Measurements from ENCODE around the gene SCNN1G.
"Not testable (repeated sequence)": the region's sequence is repeated elsewhere in the genome, so short reads cannot be mapped to it uniquely, and the experiment has no call there.

Gene SCNN1G

GRCh38 chr16:23232806-23233205 is 50.3 kb downstream of the SCNN1G start:
- no peak overlapping the region for H3K4me3 ChIP-seq (ENCODE audit: low read length)
- H3K4me2 ChIP-seq (ENCODE audit: low read length), result no peak overlapping the region
- H3K9me3 ChIP-seq (replicated peaks; ENCODE audit: low read length), result no peaks in the 10 kb centered on the region
- H3K4me1 ChIP-seq (ENCODE audit: control insufficient read depth, insufficient read depth, low read length), result no peaks in the 10 kb centered on the region
- no peaks in the 10 kb centered on the region for H3K36me3 ChIP-seq (ENCODE audit: insufficient read depth, low read length)
- no peaks in the 10 kb centered on the region for H3K27me3 ChIP-seq (ENCODE audit: control insufficient read depth, insufficient read depth, low read length)
- no peak overlapping the region for H3K9ac ChIP-seq (ENCODE audit: low read depth, low read length)

GRCh38 chr16:23235176-23235575 is 52.6 kb downstream of the SCNN1G start:
- H3K27me3 ChIP-seq (ENCODE audit: control insufficient read depth, insufficient read depth, low read length), result no peaks in the 10 kb centered on the region
- no peaks in the 10 kb centered on the region for H3K9me3 ChIP-seq (replicated peaks; ENCODE audit: low read length)
- H3K4me3 ChIP-seq (ENCODE audit: low read length), result no peak overlapping the region
- H3K36me3 ChIP-seq (ENCODE audit: insufficient read depth, low read length), result no peaks in the 10 kb centered on the region
- H3K4me2 ChIP-seq (ENCODE audit: low read length), result no peak overlapping the region
- H3K9ac ChIP-seq (ENCODE audit: low read depth, low read length), result no peak overlapping the region
- no peaks in the 10 kb centered on the region for H3K4me1 ChIP-seq (ENCODE audit: control insufficient read depth, insufficient read depth, low read length)

- Histone ChIP-seq H3K4me2 (ENCODE audit: low read length) (no peak overlapping the region), H3K9me3 (replicated peaks; ENCODE audit: low read length) (no peaks in the 10 kb centered on the region), H3K36me3 (ENCODE audit: insufficient read depth, low read length) (no peaks in the 10 kb centered on the region), H3K4me3 (ENCODE audit: low read length) (no peak overlapping the region), H3K4me1 (ENCODE audit: control insufficient read depth, insufficient read depth, low read length) (no peaks in the 10 kb centered on the region), H3K27me3 (ENCODE audit: control insufficient read depth, insufficient read depth, low read length) (no peaks in the 10 kb centered on the region), H3K9ac (ENCODE audit: low read depth, low read length) (no peak overlapping the region)
Measured at GRCh38 chr16:23236983-23237382, 54.4 kb downstream of the SCNN1G start.

- no peaks in the 10 kb centered on the region for H3K36me3 ChIP-seq (ENCODE audit: insufficient read depth, low read length)
- H3K9ac ChIP-seq (ENCODE audit: low read depth, low read length), result no peak overlapping the region
- H3K9me3 ChIP-seq (replicated peaks; ENCODE audit: low read length), result no peaks in the 10 kb centered on the region
Measured at GRCh38 chr16:23240994-23241393, 58.4 kb downstream of the SCNN1G start.

GRCh38 chr16:23244122-23244521 is 61.6 kb downstream of the SCNN1G start:
- H3K9me3 ChIP-seq (replicated peaks; ENCODE audit: low read length), result no peaks in the 10 kb centered on the region
- H3K36me3 ChIP-seq (ENCODE audit: insufficient read depth, low read length), result no peaks in the 10 kb centered on the region
- no peak overlapping the region for H3K9ac ChIP-seq (ENCODE audit: low read depth, low read length)
- no peaks in the 10 kb centered on the region for H3K4me1 ChIP-seq (ENCODE audit: control insufficient read depth, insufficient read depth, low read length)
- H3K4me2 ChIP-seq (ENCODE audit: low read length), result no peak overlapping the region
- H3K4me3 ChIP-seq (ENCODE audit: low read length), result no peak overlapping the region
- no peaks in the 10 kb centered on the region for H3K27me3 ChIP-seq (ENCODE audit: control insufficient read depth, insufficient read depth, low read length)

More at GRCh38 chr16:23240994-23241393, 58.4 kb downstream of the SCNN1G start:
- no peak overlapping the region for H3K4me3 ChIP-seq (ENCODE audit: low read length)
- no peak overlapping the region for H3K4me2 ChIP-seq (ENCODE audit: low read length)
- no peaks in the 10 kb centered on the region for H3K27me3 ChIP-seq (ENCODE audit: control insufficient read depth, insufficient read depth, low read length)
- H3K4me1 ChIP-seq (ENCODE audit: control insufficient read depth, insufficient read depth, low read length), result no peaks in the 10 kb centered on the region

- Histone ChIP-seq H3K4me2 (ENCODE audit: low read length) (no peak overlapping the region), H3K27me3 (ENCODE audit: control insufficient read depth, insufficient read depth, low read length) (no peaks in the 10 kb centered on the region), H3K9me3 (replicated peaks; ENCODE audit: low read length) (no peaks in the 10 kb centered on the region), H3K4me1 (ENCODE audit: control insufficient read depth, insufficient read depth, low read length) (no peaks in the 10 kb centered on the region), H3K36me3 (ENCODE audit: insufficient read depth, low read length) (no peaks in the 10 kb centered on the region), H3K9ac (ENCODE audit: low read depth, low read length) (no peak overlapping the region), H3K4me3 (ENCODE audit: low read length) (no peak overlapping the region)
Measured at GRCh38 chr16:23245268-23245667, 62.7 kb downstream of the SCNN1G start.

GRCh38 chr16:23248261-23249194 is 66.0 kb downstream of the SCNN1G start:
- Histone ChIP-seq H3K27me3 (ENCODE audit: control insufficient read depth, insufficient read depth, low read length) (no peaks in the 10 kb centered on the region), H3K9me3 (replicated peaks; ENCODE audit: low read length) (no peaks in the 10 kb centered on the region), H3K36me3 (ENCODE audit: insufficient read depth, low read length) (no peaks in the 10 kb centered on the region), H3K9ac (ENCODE audit: low read depth, low read length) (no peak overlapping the region), H3K4me3 (ENCODE audit: low read length) (no peak overlapping the region), H3K4me2 (ENCODE audit: low read length) (no peak overlapping the region), H3K4me1 (ENCODE audit: control insufficient read depth, insufficient read depth, low read length) (no peaks in the 10 kb centered on the region)

- no peaks in the 10 kb centered on the region for H3K4me1 ChIP-seq (ENCODE audit: control insufficient read depth, insufficient read depth, low read length)
- no peaks in the 10 kb centered on the region for H3K9me3 ChIP-seq (replicated peaks; ENCODE audit: low read length)
- no peaks in the 10 kb centered on the region for H3K27me3 ChIP-seq (ENCODE audit: control insufficient read depth, insufficient read depth, low read length)
- no peak overlapping the region for H3K4me2 ChIP-seq (ENCODE audit: low read length)
- no peak overlapping the region for H3K9ac ChIP-seq (ENCODE audit: low read depth, low read length)
- no peaks in the 10 kb centered on the region for H3K36me3 ChIP-seq (ENCODE audit: insufficient read depth, low read length)
- no peak overlapping the region for H3K4me3 ChIP-seq (ENCODE audit: low read length)
Measured at GRCh38 chr16:23249830-23250229, 67.3 kb downstream of the SCNN1G start.

- no peaks in the 10 kb centered on the region for H3K36me3 ChIP-seq (ENCODE audit: insufficient read depth, low read length)
- no peak overlapping the region for H3K4me3 ChIP-seq (ENCODE audit: low read length)
- no peaks in the 10 kb centered on the region for H3K27me3 ChIP-seq (ENCODE audit: control insufficient read depth, insufficient read depth, low read length)
- no peaks in the 10 kb centered on the region for H3K9me3 ChIP-seq (replicated peaks; ENCODE audit: low read length)
- no peaks in the 10 kb centered on the region for H3K4me1 ChIP-seq (ENCODE audit: control insufficient read depth, insufficient read depth, low read length)
- no peak overlapping the region for H3K9ac ChIP-seq (ENCODE audit: low read depth, low read length)
- no peak overlapping the region for H3K4me2 ChIP-seq (ENCODE audit: low read length)
Measured at GRCh38 chr16:23252310-23252709, 69.8 kb downstream of the SCNN1G start.

- not testable (repeated sequence) for H3K4me2 ChIP-seq (ENCODE audit: low read length); H3K9me3 ChIP-seq (replicated peaks; ENCODE audit: low read length); H3K4me1 ChIP-seq (ENCODE audit: control insufficient read depth, insufficient read depth, low read length); H3K36me3 ChIP-seq (ENCODE audit: insufficient read depth, low read length); H3K4me3 ChIP-seq (ENCODE audit: low read length); H3K9ac ChIP-seq (ENCODE audit: low read depth, low read length); H3K27me3 ChIP-seq (ENCODE audit: control insufficient read depth, insufficient read depth, low read length)
Measured at GRCh38 chr16:23253650-23254049, 71.1 kb downstream of the SCNN1G start.

GRCh38 chr16:23254338-23254737 is 71.8 kb downstream of the SCNN1G start:
- H3K9me3 ChIP-seq (replicated peaks; ENCODE audit: low read length), result no peaks in the 10 kb centered on the region
- no peak overlapping the region for H3K4me2 ChIP-seq (ENCODE audit: low read length)
- H3K36me3 ChIP-seq (ENCODE audit: insufficient read depth, low read length), result no peaks in the 10 kb centered on the region
- no peak overlapping the region for H3K4me3 ChIP-seq (ENCODE audit: low read length)
- no peak overlapping the region for H3K9ac ChIP-seq (ENCODE audit: low read depth, low read length)
- H3K4me1 ChIP-seq (ENCODE audit: control insufficient read depth, insufficient read depth, low read length), result no peaks in the 10 kb centered on the region
- no peaks in the 10 kb centered on the region for H3K27me3 ChIP-seq (ENCODE audit: control insufficient read depth, insufficient read depth, low read length)

- Histone ChIP-seq H3K4me2 (ENCODE audit: low read length) (no peak overlapping the region), H3K27me3 (ENCODE audit: control insufficient read depth, insufficient read depth, low read length) (no peaks in the 10 kb centered on the region), H3K9me3 (replicated peaks; ENCODE audit: low read length) (no peaks in the 10 kb centered on the region), H3K36me3 (ENCODE audit: insufficient read depth, low read length) (no peaks in the 10 kb centered on the region), H3K4me3 (ENCODE audit: low read length) (no peak overlapping the region), H3K9ac (ENCODE audit: low read depth, low read length) (no peak overlapping the region), H3K4me1 (ENCODE audit: control insufficient read depth, insufficient read depth, low read length) (no peaks in the 10 kb centered on the region)
Measured at GRCh38 chr16:23255000-23255399, 72.5 kb downstream of the SCNN1G start.
